Astrocyte (in vitro differentiated cells and primary cell): ENCODE measurements around the gene LSM8. TPM values are rescaled to one million over a fixed set of nuclear protein-coding genes. Genes with fewer than 3 reads are reported as not detected.

ENCODE experiments used
- DNase-seq: peaks from one replicate; pipeline ENCODE4 v3.0.0-alpha.2; 2010; ENCODE audit warnings: low read depth
- FAIRE-seq: peaks from 2 replicates; lab custom pipeline; 2011; peaks lifted over from hg19 to GRCh38; lab: Jason Lieb, UNC
- H2AFZ ChIP-seq: 2 replicates; pipeline ENCODE4 v1.6.0; 2012; ENCODE audit warnings: low read depth, low read length, inconsistent platforms
- H3K27ac ChIP-seq: 2 replicates; pipeline ENCODE4 v1.5.1; 2011; ENCODE audit warnings: low read depth, low read length, inconsistent platforms
- H3K27me3 ChIP-seq: 2 replicates; pipeline ENCODE4 v1.6.0; 2011; ENCODE audit warnings: low read length, inconsistent platforms; ENCODE audit not compliant: insufficient read depth
- H3K36me3 ChIP-seq: 2 replicates; pipeline ENCODE4 v1.5.1; 2011; ENCODE audit warnings: low read length, inconsistent platforms; ENCODE audit not compliant: insufficient read depth
- H3K4me1 ChIP-seq: 2 replicates; pipeline ENCODE4 v1.5.1; 2011; ENCODE audit warnings: low read length, inconsistent platforms; ENCODE audit not compliant: insufficient read depth
- H3K4me2 ChIP-seq: 2 replicates; pipeline ENCODE4 v1.6.0; 2012; ENCODE audit warnings: low read length, inconsistent platforms
- H3K4me3 ChIP-seq: 2 replicates; pipeline ENCODE4 v1.5.1; 2011; ENCODE audit warnings: low read depth, mild to moderate bottlenecking, low read length, inconsistent platforms; ENCODE audit not compliant: insufficient read depth
- H3K79me2 ChIP-seq: 2 replicates; pipeline ENCODE4 v1.6.0; 2012; ENCODE audit warnings: mild to moderate bottlenecking, low read length, inconsistent platforms; ENCODE audit not compliant: insufficient read depth
- H3K9ac ChIP-seq: 2 replicates; pipeline ENCODE4 v1.6.0; 2012; ENCODE audit warnings: mild to moderate bottlenecking, low read length, inconsistent platforms
- H3K9me3 ChIP-seq: 2 replicates; pipeline ENCODE4 v1.5.1; 2012; ENCODE audit warnings: low read depth, mild to moderate bottlenecking, low read length, inconsistent platforms; ENCODE audit not compliant: insufficient read depth
- H4K20me1 ChIP-seq: 2 replicates; pipeline ENCODE4 v1.6.0; 2012; ENCODE audit warnings: low read length, inconsistent platforms; ENCODE audit not compliant: insufficient read depth
- H3K27ac Mint-ChIP-seq: one replicate; pipeline ENCODE4 v1.8.0; 2021; ENCODE audit warnings: mild to moderate bottlenecking, mixed read lengths; ENCODE audit not compliant: unreplicated experiment
- H3K27me3 Mint-ChIP-seq: one replicate; pipeline ENCODE4 v1.8.0; 2021; ENCODE audit warnings: low read depth, mixed read lengths; ENCODE audit not compliant: unreplicated experiment
- H3K36me3 Mint-ChIP-seq: one replicate; pipeline ENCODE4 v1.8.0; 2021; ENCODE audit warnings: low read depth, mixed read lengths; ENCODE audit not compliant: unreplicated experiment
- H3K4me1 Mint-ChIP-seq: one replicate; pipeline ENCODE4 v1.8.0; 2021; ENCODE audit warnings: low read depth, mixed read lengths; ENCODE audit not compliant: unreplicated experiment
- H3K4me3 Mint-ChIP-seq: one replicate; pipeline ENCODE4 v1.8.0; 2021; ENCODE audit warnings: mild to moderate bottlenecking, moderate library complexity, mixed read lengths; ENCODE audit not compliant: unreplicated experiment
- H3K9me3 Mint-ChIP-seq: one replicate; pipeline ENCODE4 v1.8.0; 2021; ENCODE audit warnings: mild to moderate bottlenecking, mixed read lengths; ENCODE audit not compliant: unreplicated experiment
- CTCF ChIP-seq: IDR thresholded peaks from 2 replicates; pipeline ENCODE4 v1.5.1; 2011; ENCODE audit warnings: low read depth, mild to moderate bottlenecking, inconsistent platforms, low read length, moderate library complexity; ENCODE audit not compliant: insufficient read depth
- EZH2 ChIP-seq: IDR thresholded peaks from 2 replicates; pipeline ENCODE4 v1.6.1; 2012; ENCODE audit warnings: mild to moderate bottlenecking, low read length, inconsistent platforms; ENCODE audit not compliant: insufficient read depth
- total RNA-seq: library from RNA; stranded (reverse); gene quantifications from 2 replicates; pipeline ENCODE4 v1.2.1, GENCODE V29; 2021

Gene LSM8
- total RNA-seq, 1 donor from 2014 or later: 19.9 TPM

GRCh38 chr7:118175740-118176139, 8.2 kb upstream of the LSM8 start:
- DNase-seq: no peak
- Histone ChIP-seq H3K36me3 (no peaks in the 10 kb centered on the region), H2AFZ (peak overlapping the region; percentile 31), H3K9me3 (no peaks in the 10 kb centered on the region), H3K4me1 (no peaks in the 10 kb centered on the region), H4K20me1 (no peaks in the 10 kb centered on the region), H3K79me2 (no peaks in the 10 kb centered on the region), H3K4me3 (no peak overlapping the region), H3K27ac (no peak overlapping the region), H3K9ac (no peak overlapping the region), H3K27me3 (no peaks in the 10 kb centered on the region), H3K4me2 (no peak overlapping the region)
- Mint-ChIP-seq H3K4me3 (no peak overlapping the region), H3K36me3 (no peaks in the 10 kb centered on the region), H3K27me3 (no peaks in the 10 kb centered on the region), H3K27ac (no peak overlapping the region), H3K9me3 (no peaks in the 10 kb centered on the region), H3K4me1 (no peaks in the 10 kb centered on the region)
- FAIRE-seq: no peak
- TF ChIP-seq EZH2 (no peak), CTCF (no peak)

- Histone ChIP-seq H3K9me3 (no peaks in the 10 kb centered on the region), H3K36me3 (no peaks in the 10 kb centered on the region), H3K4me2 (no peak overlapping the region), H3K79me2 (peaks cover 11% of the 10 kb centered on the region), H2AFZ (no peak overlapping the region), H3K4me3 (no peak overlapping the region), H3K9ac (no peak overlapping the region), H4K20me1 (no peaks in the 10 kb centered on the region), H3K27ac (no peak overlapping the region), H3K27me3 (no peaks in the 10 kb centered on the region), H3K4me1 (peaks cover 5% of the 10 kb centered on the region)
- Mint-ChIP-seq H3K27ac (no peak overlapping the region), H3K9me3 (no peaks in the 10 kb centered on the region), H3K4me3 (no peak overlapping the region), H3K4me1 (peaks cover 1% of the 10 kb centered on the region), H3K36me3 (no peaks in the 10 kb centered on the region), H3K27me3 (no peaks in the 10 kb centered on the region)
- no peak for DNase-seq
- TF ChIP-seq EZH2 (no peak), CTCF (no peak)
- FAIRE-seq: no peak
Observed at GRCh38 chr7:118179191-118179590, 4.8 kb upstream of the LSM8 start.

GRCh38 chr7:118182593-118183427, 1.2 kb upstream of the LSM8 start:
- DNase-seq (no peak), FAIRE-seq (no peak)
- no peaks in the 10 kb centered on the region for H3K36me3 Mint-ChIP-seq
- Histone ChIP-seq H3K27ac (peak overlapping the region; percentile 90), H3K27me3 (no peaks in the 10 kb centered on the region), H4K20me1 (no peaks in the 10 kb centered on the region), H3K4me3 (peak overlapping the region; percentile 97), H3K9me3 (no peaks in the 10 kb centered on the region), H2AFZ (peak overlapping the region; percentile 83), H3K36me3 (peaks cover 7% of the 10 kb centered on the region), H3K79me2 (peaks cover 47% of the 10 kb centered on the region), H3K9ac (peak overlapping the region; percentile 96), H3K4me2 (peak overlapping the region; percentile 94), H3K4me1 (peaks cover 11% of the 10 kb centered on the region)
- no peak for TF ChIP-seq EZH2
- no peak for TF ChIP-seq CTCF
- H3K4me3 Mint-ChIP-seq: peak overlapping the region; percentile 95
- peak overlapping the region; percentile 97 for H3K27ac Mint-ChIP-seq
- H3K9me3 Mint-ChIP-seq: no peaks in the 10 kb centered on the region
- H3K27me3 Mint-ChIP-seq: no peaks in the 10 kb centered on the region
- H3K4me1 Mint-ChIP-seq: peaks cover 15% of the 10 kb centered on the region
